B cell (primary cell): ENCODE data around the gene TMEM132E. TPM values are rescaled to one million over a fixed set of nuclear protein-coding genes. Genes with fewer than 3 reads are reported as not detected.

ENCODE experiments used
- ATAC-seq: fragments of 200-7000 bp; cut with Tn5 transposase; one replicate; pipeline ENCODE4 v1.10.0; 2021; ENCODE audit warnings: low read depth, mild to moderate bottlenecking, moderate number of reproducible peaks, moderate library complexity
- CTCF ChIA-PET: fragments of 350-600 bp; sonication (Branson Sonifier 250); formaldehyde crosslinking; loops from one replicate; lab custom pipeline; 2021; ENCODE audit warnings: antibody characterized with exemption, inconsistent platforms; lab: Charles Lee
- POLR2A ChIA-PET: fragments of 350-600 bp; sonication (Branson Sonifier 250); formaldehyde crosslinking; loops from one replicate; lab custom pipeline; 2021; ENCODE audit warnings: antibody characterized with exemption; lab: Charles Lee
- DNase-seq: peaks from one replicate; pipeline ENCODE4 v3.0.0; 2013
- H2AFZ ChIP-seq: 2 replicates; pipeline ENCODE4 v1.6.1; 2012; ENCODE audit warnings: mild to moderate bottlenecking, low read depth, low read length; ENCODE audit not compliant: insufficient read depth, poor library complexity, severe bottlenecking
- H3K27ac ChIP-seq, 2 donors: 1 replicate in 1 of 2; 2 replicates in 1 of 2; pipeline ENCODE4 v1.5.1; 2012 to 2013; ENCODE audit warnings: low read length in 2 of 2, mild to moderate bottlenecking in 2 of 2, moderate library complexity in 1 of 2
- H3K27me3 ChIP-seq, 4 experiments: fragments of 200-600 bp in 1 of 4; sonication (generic) in 1 of 4; replicated peaks in 1 of 4; 1 replicate in 2 of 4; 2 replicates in 2 of 4; pipeline versions ENCODE4 v1.6.1 to v1.7.0; 2013 to 2016; ENCODE audit warnings: low read length in 3 of 4, mild to moderate bottlenecking in 2 of 4, mixed read lengths in 1 of 4, moderate library complexity in 1 of 4; ENCODE audit not compliant: insufficient read depth in 4 of 4, control insufficient read depth in 3 of 4; ENCODE audit errors: control extremely low read depth in 1 of 4
- H3K36me3 ChIP-seq, 2 experiments: replicated peaks in 1 of 2; 1 replicate in 1 of 2; 2 replicates in 1 of 2; pipeline versions ENCODE4 v1.6.1 to v1.7.1; 2013; ENCODE audit warnings: low read length in 1 of 2; ENCODE audit not compliant: insufficient read depth in 2 of 2, control insufficient read depth in 1 of 2; ENCODE audit errors: control extremely low read depth in 1 of 2, extremely low read depth in 1 of 2
- H3K4me1 ChIP-seq, 2 donors: fragments of 200-600 bp in 1 of 2; sonication (generic) in 1 of 2; 1 replicate in 1 of 2; 2 replicates in 1 of 2; pipeline versions ENCODE4 v1.5.1 to v1.6.1; 2013 to 2017; ENCODE audit warnings: low read length in 2 of 2; ENCODE audit not compliant: control insufficient read depth in 2 of 2, insufficient read depth in 2 of 2
- H3K4me2 ChIP-seq: replicated peaks from 2 replicates; pipeline ENCODE3; 2012; ENCODE audit warnings: mild to moderate bottlenecking, low read depth, low read length; ENCODE audit not compliant: poor library complexity, severe bottlenecking
- H3K4me3 ChIP-seq, 5 experiments: fragments of 200-600 bp in 1 of 5; sonication (generic) in 1 of 5; 1 replicate in 3 of 5; 2 replicates in 2 of 5; pipeline versions ENCODE4 v1.5.1 to v1.7.0; 2011 to 2016; ENCODE audit warnings: low read length in 4 of 5, mild to moderate bottlenecking in 4 of 5, low read depth in 2 of 5, control low read depth in 1 of 5, moderate library complexity in 1 of 5; ENCODE audit not compliant: insufficient read depth in 1 of 5; ENCODE audit errors: control extremely low read depth in 1 of 5, extremely low read depth in 1 of 5
- H3K79me2 ChIP-seq: fragments of 200-600 bp; sonication (generic); one replicate; pipeline ENCODE4 v1.6.0; 2016; ENCODE audit warnings: low read length; ENCODE audit not compliant: control insufficient read depth, insufficient read depth
- H3K9ac ChIP-seq: fragments of 200-600 bp; sonication (generic); 2 replicates; pipeline ENCODE4 v1.6.1; 2017; ENCODE audit warnings: mild to moderate bottlenecking, low read length, moderate library complexity
- H3K9me3 ChIP-seq, 3 donors: one replicate each; pipeline versions ENCODE4 v1.6.1 to v1.7.1; 2013; ENCODE audit warnings: low read length in 2 of 3; ENCODE audit not compliant: control insufficient read depth in 2 of 3, insufficient read depth in 1 of 3; ENCODE audit errors: control extremely low read depth in 1 of 3
- H4K20me1 ChIP-seq: 2 replicates; pipeline ENCODE4 v1.6.0; 2012; ENCODE audit warnings: mild to moderate bottlenecking, low read length; ENCODE audit not compliant: insufficient read depth, control insufficient read depth, poor library complexity, severe bottlenecking
- H3K27ac Mint-ChIP-seq: one replicate; pipeline ENCODE4 v1.8.0; 2021; ENCODE audit warnings: mixed read lengths
- H3K27me3 Mint-ChIP-seq: one replicate; pipeline ENCODE4 v1.8.0; 2021; ENCODE audit warnings: mixed read lengths
- H3K4me1 Mint-ChIP-seq: one replicate; pipeline ENCODE4 v1.8.0; 2021; ENCODE audit warnings: mixed read lengths
- H3K4me3 Mint-ChIP-seq: one replicate; pipeline ENCODE4 v1.8.0; 2021; ENCODE audit warnings: mixed read lengths
- H3K9me3 Mint-ChIP-seq: one replicate; pipeline ENCODE4 v1.8.0; 2022; ENCODE audit warnings: mixed read lengths; ENCODE audit not compliant: insufficient read depth
- EZH2 ChIP-seq: IDR thresholded peaks from 2 replicates; pipeline ENCODE4 v1.6.1; 2012; ENCODE audit warnings: borderline replicate concordance, low read depth, mild to moderate bottlenecking, moderate library complexity, low read length; ENCODE audit not compliant: insufficient read depth, poor library complexity, severe bottlenecking
- WGBS: methylation state at CpG from one replicate; pipeline ENCODE4 v1.1.5; 2013; ENCODE audit warnings: missing lambda C conversion rate; ENCODE audit not compliant: insufficient coverage; 5-methylcytosine and 5-hydroxymethylcytosine counted together
- intact Hi-C: fragments of 100-400 bp; cut with micrococcal nuclease; formaldehyde crosslinking; loops from one replicate; pipeline ENCODE4 v1.10.0; 2022
- polyA plus RNA-seq: library from polyadenylated mRNA; depleted of rRNA; stranded (reverse); fragments of >200 nt; gene quantifications from 2 replicates; pipeline ENCODE4 v1.2.3, GENCODE V29; 2012
- total RNA-seq, 2 donors: library from RNA; stranded (reverse); fragments of 120-200 nt in 1 of 2; gene quantifications; 1 replicate in 1 of 2; 2 replicates in 1 of 2; pipeline versions ENCODE4 v1.2.3 to v1.2.4, GENCODE V29; 2013 to 2022
- TF ChIP-seq, protein P1 (sequence below): fragments of 200-600 bp; IDR thresholded peaks from one replicate; pipeline ENCODE4 v1.8.0; 2022; ENCODE audit warnings: antibody characterized with exemption, mild to moderate bottlenecking

The TMEM132E gene
- total and polyA plus RNA-seq, 2 donors (not counting 1 experiment from before 2014, with no cell fraction given): not detected

DNA sequence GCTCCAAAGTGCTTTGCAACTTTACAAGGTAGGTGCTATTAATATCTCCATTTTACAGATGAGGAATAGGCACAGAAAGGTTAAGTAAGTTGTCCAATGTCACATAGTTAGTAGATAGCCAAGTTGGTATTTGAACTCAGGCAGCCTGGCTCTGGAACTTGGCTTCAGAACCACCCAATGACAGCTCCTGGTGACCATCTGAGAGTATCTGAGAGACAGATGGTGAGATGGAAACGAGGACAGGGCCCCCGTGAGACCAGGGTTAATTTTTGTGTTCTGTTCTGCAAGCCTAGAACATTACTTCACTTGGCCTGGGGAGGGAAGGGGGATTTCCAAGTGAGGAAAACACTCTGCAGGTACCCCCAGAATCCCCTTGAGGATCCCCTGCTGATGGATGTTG is 9.8 kb upstream of the TMEM132E start:
- 38% methylated on average over 2 of the region's 2 CpGs for WGBS
- no peak overlapping the region for H2AFZ ChIP-seq
- H3K4me1 Mint-ChIP-seq: no peaks in the 10 kb centered on the region

DNA sequence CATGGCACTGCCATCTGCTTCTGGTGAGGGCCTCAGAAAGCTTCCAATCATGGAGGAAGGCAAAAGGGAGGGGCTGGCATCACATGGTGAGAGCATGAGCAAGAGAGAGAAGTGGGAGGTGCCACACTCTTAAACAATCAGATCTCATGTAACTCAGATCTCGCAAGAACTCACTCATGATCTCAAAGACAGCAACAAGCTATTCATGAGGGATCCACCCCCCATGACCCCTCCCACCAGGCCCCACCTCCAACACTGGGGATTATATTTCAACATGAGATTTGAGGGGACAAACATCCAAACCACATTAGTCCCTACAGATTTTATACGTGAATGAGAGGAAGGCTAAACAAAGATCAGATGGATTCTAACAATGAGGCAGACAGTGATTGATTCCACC is 8.9 kb upstream of the TMEM132E start:
- Histone ChIP-seq H3K9ac (no peak overlapping the region), H2AFZ (no peak overlapping the region), H3K79me2 (no peaks in the 10 kb centered on the region), H3K4me2 (no peak overlapping the region), H3K4me1 (no peaks in the 10 kb centered on the region), H3K4me3 (no peak overlapping the region), H3K9me3 (no peaks in the 10 kb centered on the region), H3K27ac (no peak overlapping the region), H3K36me3 (no peaks in the 10 kb centered on the region), H3K27me3 (peaks cover 0 to 28% (median 8%) of the 10 kb centered on the region in 4 experiments), H4K20me1 (no peaks in the 10 kb centered on the region)
- Mint-ChIP-seq H3K4me1 (no peaks in the 10 kb centered on the region), H3K27ac (no peak overlapping the region), H3K27me3 (peaks cover 47% of the 10 kb centered on the region), H3K4me3 (no peak overlapping the region), H3K9me3 (no peaks in the 10 kb centered on the region)
- no peak for ATAC-seq
- POLR2A ChIA-PET: no interaction called here
- intact Hi-C loops: no loop called here
- WGBS: 20% methylated on average over 1 of the region's 2 CpGs
- TF ChIP-seq, protein P1, sequence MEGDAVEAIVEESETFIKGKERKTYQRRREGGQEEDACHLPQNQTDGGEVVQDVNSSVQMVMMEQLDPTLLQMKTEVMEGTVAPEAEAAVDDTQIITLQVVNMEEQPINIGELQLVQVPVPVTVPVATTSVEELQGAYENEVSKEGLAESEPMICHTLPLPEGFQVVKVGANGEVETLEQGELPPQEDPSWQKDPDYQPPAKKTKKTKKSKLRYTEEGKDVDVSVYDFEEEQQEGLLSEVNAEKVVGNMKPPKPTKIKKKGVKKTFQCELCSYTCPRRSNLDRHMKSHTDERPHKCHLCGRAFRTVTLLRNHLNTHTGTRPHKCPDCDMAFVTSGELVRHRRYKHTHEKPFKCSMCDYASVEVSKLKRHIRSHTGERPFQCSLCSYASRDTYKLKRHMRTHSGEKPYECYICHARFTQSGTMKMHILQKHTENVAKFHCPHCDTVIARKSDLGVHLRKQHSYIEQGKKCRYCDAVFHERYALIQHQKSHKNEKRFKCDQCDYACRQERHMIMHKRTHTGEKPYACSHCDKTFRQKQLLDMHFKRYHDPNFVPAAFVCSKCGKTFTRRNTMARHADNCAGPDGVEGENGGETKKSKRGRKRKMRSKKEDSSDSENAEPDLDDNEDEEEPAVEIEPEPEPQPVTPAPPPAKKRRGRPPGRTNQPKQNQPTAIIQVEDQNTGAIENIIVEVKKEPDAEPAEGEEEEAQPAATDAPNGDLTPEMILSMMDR: no peak
- no peak for TF ChIP-seq EZH2
- DNase-seq: no peak
- CTCF ChIA-PET: no interaction called here

More for the DNA sequence above, 9.8 kb upstream of the TMEM132E start:
- Mint-ChIP-seq H3K4me3 (no peak overlapping the region), H3K27me3 (peaks cover 39% of the 10 kb centered on the region), H3K27ac (no peak overlapping the region), H3K9me3 (no peaks in the 10 kb centered on the region)
- Histone ChIP-seq H3K9me3 (no peaks in the 10 kb centered on the region), H3K4me3 (no peak overlapping the region), H4K20me1 (no peaks in the 10 kb centered on the region), H3K36me3 (no peaks in the 10 kb centered on the region), H3K27ac (no peak overlapping the region), H3K4me1 (no peaks in the 10 kb centered on the region), H3K27me3 (peaks cover 0 to 24% (median 8%) of the 10 kb centered on the region in 4 experiments), H3K9ac (no peak overlapping the region), H3K4me2 (no peak overlapping the region), H3K79me2 (no peaks in the 10 kb centered on the region)
- TF ChIP-seq, protein P1: no peak
- no peak for TF ChIP-seq EZH2
- ATAC-seq: no peak
- ChIA-PET POLR2A (no interaction called here), CTCF (no interaction called here)
- no peak for DNase-seq
- intact Hi-C loops: no loop called here
